HEK293T (cell line): ENCODE measurements around the gene RBMX2.

Experiments used
- ARNT ChIP-seq: fragments of 450-650 bp; IDR thresholded peaks from 2 replicates; pipeline ENCODE4 v1.6.1; 2017; ENCODE audit warnings: mild to moderate bottlenecking
- BHLHE40 ChIP-seq: fragments of 450-650 bp; IDR thresholded peaks from 2 replicates; pipeline ENCODE4 v1.6.1; 2016; ENCODE audit warnings: mild to moderate bottlenecking, moderate library complexity, borderline replicate concordance
- CTBP1 ChIP-seq: fragments of 450-650 bp; IDR thresholded peaks from 2 replicates; pipeline ENCODE4 v1.6.1; 2016; ENCODE audit warnings: borderline replicate concordance
- ELF4 ChIP-seq: fragments of 450-650 bp; IDR thresholded peaks from 2 replicates; pipeline ENCODE4 v1.6.1; 2017; ENCODE audit warnings: antibody characterized with exemption
- FOXA1 ChIP-seq: fragments of 450-650 bp; IDR thresholded peaks from 2 replicates; pipeline ENCODE4 v1.6.1; 2016; ENCODE audit warnings: mild to moderate bottlenecking
- FOXM1 ChIP-seq: fragments of 450-650 bp; IDR thresholded peaks from 2 replicates; pipeline ENCODE4 v1.6.1; 2017; ENCODE audit warnings: mild to moderate bottlenecking, borderline replicate concordance
- HDGF ChIP-seq: fragments of 450-650 bp; IDR thresholded peaks from 2 replicates; pipeline ENCODE4 v1.6.1; 2017; ENCODE audit warnings: antibody characterized with exemption, borderline replicate concordance
- L3MBTL2 ChIP-seq: fragments of 450-650 bp; conservative IDR thresholded peaks from 2 replicates; pipeline ENCODE4 v1.6.1; 2016; ENCODE audit warnings: mild to moderate bottlenecking
- NFRKB ChIP-seq: fragments of 450-650 bp; IDR thresholded peaks from 2 replicates; pipeline ENCODE4 v1.6.1; 2016; ENCODE audit warnings: mild to moderate bottlenecking, moderate library complexity
- SP1 ChIP-seq: fragments of 450-650 bp; IDR thresholded peaks from 2 replicates; pipeline ENCODE4 v1.6.1; 2017
- SUZ12 ChIP-seq: fragments of 450-650 bp; IDR thresholded peaks from 2 replicates; pipeline ENCODE4 v1.6.1; 2016; ENCODE audit warnings: mild to moderate bottlenecking
- TARDBP ChIP-seq: fragments of 450-650 bp; IDR thresholded peaks from 2 replicates; pipeline ENCODE4 v1.6.1; 2016
- ZNF384 ChIP-seq: fragments of 450-650 bp; IDR thresholded peaks from 2 replicates; pipeline ENCODE4 v1.6.1; 2016

DNA sequence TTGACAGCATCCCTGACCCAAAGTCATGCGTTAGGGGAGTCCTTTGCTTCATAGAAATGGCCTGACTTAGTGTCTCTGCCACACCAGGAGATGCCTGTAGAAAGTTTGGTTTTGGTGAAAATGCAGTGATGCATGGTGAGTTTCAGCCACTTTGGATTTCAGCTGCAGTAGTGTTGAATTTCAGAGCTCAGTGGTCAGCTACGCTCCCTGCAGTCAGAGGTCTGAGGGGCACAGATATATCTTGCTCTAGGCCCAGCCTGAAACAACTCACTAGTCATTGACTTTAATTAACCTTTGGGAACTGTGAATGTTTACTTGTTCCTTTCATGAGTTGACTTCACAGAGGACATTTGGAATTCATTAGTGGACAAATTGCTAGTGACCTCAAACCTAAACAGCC is 17.5 kb downstream of the RBMX2 start:
- TF ChIP-seq TARDBP = no peak
- no peak for TF ChIP-seq FOXM1
- TF ChIP-seq ARNT = no peak
- no peak for TF ChIP-seq L3MBTL2
- TF ChIP-seq ELF4 = no peak
- no peak for TF ChIP-seq CTBP1
- no peak for TF ChIP-seq SUZ12
- TF ChIP-seq SP1 = no peak
- TF ChIP-seq BHLHE40 = no peak
- no peak for TF ChIP-seq ZNF384
- TF ChIP-seq FOXA1 = no peak
- no peak for TF ChIP-seq NFRKB
- TF ChIP-seq HDGF = no peak
